Mesendoderm (in vitro differentiated cells): ENCODE data around the gene THOP1.

Source experiments
- DNase-seq: peaks from one replicate; pipeline ENCODE4 v3.0.0; 2013
- H2AK5ac ChIP-seq: 2 replicates; pipeline ENCODE4 v1.6.1; 2013; ENCODE audit warnings: low read length, inconsistent platforms
- H2BK120ac ChIP-seq: 2 replicates; pipeline ENCODE4 v1.6.1; 2013; ENCODE audit warnings: low read depth, mild to moderate bottlenecking, low read length, moderate library complexity, mixed read lengths
- H2BK15ac ChIP-seq: replicated peaks from 2 replicates; pipeline ENCODE4 v1.6.1; 2013; ENCODE audit warnings: low read depth, mild to moderate bottlenecking, moderate library complexity
- H2BK5ac ChIP-seq: 2 replicates; pipeline ENCODE4 v1.6.1; 2013; ENCODE audit warnings: low read length, inconsistent platforms
- H3K18ac ChIP-seq: 2 replicates; pipeline ENCODE4 v1.6.1; 2013; ENCODE audit warnings: mild to moderate bottlenecking, low read length, mixed read lengths
- H3K23ac ChIP-seq: one replicate; pipeline ENCODE4 v1.6.1; 2013; ENCODE audit warnings: low read length
- H3K27ac ChIP-seq: 2 replicates; pipeline ENCODE4 v1.5.1; 2013; ENCODE audit warnings: low read depth, mild to moderate bottlenecking, inconsistent platforms, low read length, moderate library complexity
- H3K27me3 ChIP-seq: 2 replicates; pipeline ENCODE4 v1.6.1; 2013; ENCODE audit warnings: low read length, control low read depth, mild to moderate bottlenecking, inconsistent platforms; ENCODE audit not compliant: insufficient read depth, poor library complexity
- H3K36me3 ChIP-seq: 2 replicates; pipeline ENCODE4 v1.6.1; 2013; ENCODE audit warnings: low read length, inconsistent platforms; ENCODE audit not compliant: control insufficient read depth, insufficient read depth
- H3K4ac ChIP-seq: one replicate; pipeline ENCODE4 v1.6.1; 2013; ENCODE audit warnings: low read depth, mild to moderate bottlenecking, low read length, moderate library complexity
- H3K4me1 ChIP-seq: 2 replicates; pipeline ENCODE4 v1.6.1; 2013; ENCODE audit warnings: low read depth, low read length, inconsistent platforms; ENCODE audit not compliant: control insufficient read depth
- H3K4me2 ChIP-seq: 2 replicates; pipeline ENCODE4 v1.6.1; 2013; ENCODE audit warnings: low read length
- H3K4me3 ChIP-seq: 2 replicates; pipeline ENCODE4 v1.5.1; 2013; ENCODE audit warnings: mild to moderate bottlenecking, low read length
- H3K56ac ChIP-seq: one replicate; pipeline ENCODE4 v1.6.1; 2013; ENCODE audit warnings: low read length
- H3K79me1 ChIP-seq: 2 replicates; pipeline ENCODE4 v1.6.1; 2013; ENCODE audit warnings: low read length, inconsistent platforms
- H3K79me2 ChIP-seq: 2 replicates; pipeline ENCODE4 v1.6.1; 2013; ENCODE audit warnings: mild to moderate bottlenecking, low read length; ENCODE audit not compliant: control insufficient read depth, insufficient read depth
- H3K9ac ChIP-seq: 2 replicates; pipeline ENCODE4 v1.6.1; 2013; ENCODE audit warnings: low read length, inconsistent platforms
- H4K5ac ChIP-seq: one replicate; pipeline ENCODE4 v1.6.1; 2013; ENCODE audit warnings: low read length
- H4K8ac ChIP-seq: one replicate; pipeline ENCODE4 v1.6.1; 2013; ENCODE audit warnings: low read depth, mild to moderate bottlenecking, control low read depth, low read length, moderate library complexity
- WGBS: extraction: QIAGEN DNeasy Blood & Tissue Kit; methylation state at CpG from one replicate; pipeline ENCODE4 v1.1.7; 2013; ENCODE audit warnings: low lambda C conversion rate, missing lambda C conversion rate; ENCODE audit not compliant: insufficient coverage; ENCODE audit errors: extremely low coverage; 5-methylcytosine and 5-hydroxymethylcytosine counted together

The THOP1 gene

DNA sequence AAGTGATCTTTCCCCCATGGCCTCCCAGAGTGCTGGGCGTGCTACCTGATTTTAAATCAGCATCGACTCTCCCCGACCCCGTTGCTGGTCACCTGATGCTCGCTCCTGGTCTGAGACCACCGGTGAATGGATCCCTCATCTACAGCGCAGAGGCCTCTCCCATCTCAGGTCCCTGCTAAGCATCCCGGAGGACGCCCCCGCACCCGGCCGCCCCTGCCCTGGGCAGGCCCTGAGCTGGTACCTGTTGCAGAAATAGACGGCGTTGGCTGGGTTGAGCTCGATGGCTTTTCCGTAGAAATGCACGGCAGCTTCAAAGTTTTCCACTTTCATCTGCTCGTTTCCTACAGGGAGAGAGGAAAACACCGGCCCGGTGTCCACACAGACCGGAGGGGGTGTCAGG, 20.4 kb upstream of the THOP1 start:
- Histone ChIP-seq H3K36me3 (peaks cover 6% of the 10 kb centered on the region), H3K27me3 (no peaks in the 10 kb centered on the region)
- WGBS = no CpG with 5 or more reads among the region's 21 CpGs

DNA sequence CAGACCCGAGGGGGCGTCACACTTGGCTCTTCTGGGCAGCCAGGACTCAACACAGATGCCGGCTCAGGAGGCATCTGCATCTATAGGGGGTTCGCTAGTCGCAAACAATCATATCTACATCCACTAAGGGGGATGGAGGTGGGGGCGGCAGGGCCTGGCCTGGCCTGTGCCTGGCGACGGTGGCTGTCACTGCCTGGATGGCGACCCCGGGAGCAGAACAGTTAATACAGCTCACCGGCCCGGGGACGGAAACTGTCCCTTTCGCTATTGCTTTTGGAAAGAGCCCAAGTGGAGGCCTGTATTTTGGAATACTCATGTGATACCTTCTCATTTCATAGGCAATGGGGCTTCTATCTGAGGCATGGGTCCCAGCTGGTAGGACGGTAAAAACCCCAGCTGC, 19.9 kb upstream of the THOP1 start:
- no peaks in the 10 kb centered on the region for H3K4me1 ChIP-seq
- H4K8ac ChIP-seq = no peak overlapping the region
- H2BK120ac ChIP-seq = no peak overlapping the region
- no peak overlapping the region for H3K27ac ChIP-seq
- peaks cover 6% of the 10 kb centered on the region for H3K36me3 ChIP-seq
- no peak overlapping the region for H2BK15ac ChIP-seq
- no peaks in the 10 kb centered on the region for H3K27me3 ChIP-seq
- no peak overlapping the region for H3K18ac ChIP-seq
- peaks cover 9% of the 10 kb centered on the region for H3K79me2 ChIP-seq
- H3K79me1 ChIP-seq = peaks cover 9% of the 10 kb centered on the region
- H3K23ac ChIP-seq = no peak overlapping the region
- H3K4ac ChIP-seq = no peak overlapping the region
- H3K9ac ChIP-seq = no peak overlapping the region
- no peak overlapping the region for H4K5ac ChIP-seq
- H2AK5ac ChIP-seq = no peak overlapping the region
- no peak overlapping the region for H3K4me3 ChIP-seq
- no peak overlapping the region for H3K56ac ChIP-seq
- WGBS = no CpG with 5 or more reads among the region's 15 CpGs
- H2BK5ac ChIP-seq = no peak overlapping the region
- H3K4me2 ChIP-seq = no peak overlapping the region
- DNase-seq = no peak

More for the DNA sequence above, 20.4 kb upstream of the THOP1 start:
- Histone ChIP-seq H2AK5ac (no peak overlapping the region), H3K27ac (no peak overlapping the region), H2BK5ac (no peak overlapping the region), H3K23ac (no peak overlapping the region), H3K4me1 (no peaks in the 10 kb centered on the region), H3K79me1 (peaks cover 8% of the 10 kb centered on the region), H2BK120ac (no peak overlapping the region), H4K8ac (no peak overlapping the region), H4K5ac (no peak overlapping the region), H3K79me2 (peaks cover 5% of the 10 kb centered on the region), H3K56ac (no peak overlapping the region), H3K9ac (no peak overlapping the region), H3K4ac (no peak overlapping the region), H3K18ac (no peak overlapping the region), H3K4me2 (no peak overlapping the region), H2BK15ac (no peak overlapping the region), H3K4me3 (no peak overlapping the region)
- no peak for DNase-seq

DNA sequence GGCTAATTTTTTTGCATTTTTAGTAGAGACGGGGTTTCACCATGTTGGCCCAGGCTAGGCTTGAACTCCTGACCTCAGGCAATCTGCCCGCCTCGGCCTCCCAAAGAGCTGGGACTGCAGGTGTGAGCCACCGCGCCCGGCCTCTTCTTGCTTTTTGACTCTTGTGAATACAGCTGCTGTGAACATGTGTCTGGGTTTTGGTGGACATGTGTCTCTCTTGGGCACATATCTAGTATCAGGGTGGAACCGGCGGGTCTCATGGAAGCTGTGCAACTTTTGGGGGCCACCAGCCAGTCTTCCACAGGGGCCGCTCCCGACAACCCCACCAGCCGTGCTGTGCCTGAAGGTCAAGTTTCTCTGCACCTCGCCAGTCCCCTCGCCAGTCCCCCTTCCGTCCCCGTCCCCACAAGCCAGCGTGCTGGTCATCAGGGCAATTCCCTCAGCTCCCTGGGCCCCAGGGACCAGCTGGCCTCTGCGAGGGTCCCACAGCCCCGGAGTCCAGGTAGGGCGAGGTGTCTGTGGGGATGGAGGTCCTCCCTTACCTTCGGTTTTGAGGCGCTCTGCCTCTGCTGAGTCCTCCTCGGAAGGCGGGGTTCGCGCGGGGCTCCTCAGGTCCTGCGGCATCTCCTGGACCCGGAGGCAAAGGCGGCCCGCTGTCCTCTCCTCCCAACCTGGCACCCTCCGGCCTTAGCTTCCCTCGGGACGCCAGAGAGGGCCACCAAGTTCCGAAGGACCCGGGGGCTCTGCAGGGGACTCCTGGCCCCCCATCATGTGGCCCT, 18.5 kb upstream of the THOP1 start:
- no peak overlapping the region for H2BK5ac ChIP-seq
- no peak overlapping the region for H3K4me2 ChIP-seq
- H3K27me3 ChIP-seq = no peaks in the 10 kb centered on the region
- H2BK120ac ChIP-seq = no peak overlapping the region
- H3K79me1 ChIP-seq = peaks cover 13% of the 10 kb centered on the region
- H2BK15ac ChIP-seq = no peak overlapping the region
- no peak overlapping the region for H3K9ac ChIP-seq
- H3K56ac ChIP-seq = no peak overlapping the region
- H4K8ac ChIP-seq = no peak overlapping the region
- WGBS = no CpG with 5 or more reads among the region's 35 CpGs
- H3K79me2 ChIP-seq = peaks cover 21% of the 10 kb centered on the region
- H4K5ac ChIP-seq = no peak overlapping the region
- no peak for DNase-seq
- no peak overlapping the region for H3K4me3 ChIP-seq
- H3K18ac ChIP-seq = no peak overlapping the region
- H3K23ac ChIP-seq = no peak overlapping the region
- H3K36me3 ChIP-seq = peaks cover 3% of the 10 kb centered on the region
- no peak overlapping the region for H3K4ac ChIP-seq
- no peaks in the 10 kb centered on the region for H3K4me1 ChIP-seq
- no peak overlapping the region for H3K27ac ChIP-seq
- no peak overlapping the region for H2AK5ac ChIP-seq

DNA sequence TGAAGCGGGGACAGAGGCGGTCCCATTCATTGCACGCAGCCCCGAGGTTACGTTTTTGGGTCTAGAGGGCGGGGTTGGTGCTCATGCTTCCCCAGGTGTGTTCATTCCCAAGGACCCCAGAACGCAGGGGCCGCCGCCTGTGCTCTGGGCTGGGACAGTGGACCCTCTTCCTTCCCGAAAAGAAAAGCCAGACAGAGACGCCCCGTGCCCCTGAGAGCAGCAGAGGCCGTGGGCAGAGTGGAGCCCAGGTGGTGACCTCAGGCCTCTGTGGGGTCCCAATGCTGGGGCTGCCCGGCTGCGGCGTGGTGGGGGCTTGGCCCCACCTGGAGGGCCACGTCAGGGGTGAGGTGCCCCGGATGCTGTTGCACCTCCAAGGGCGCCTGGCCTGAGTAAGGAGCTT, 17.6 kb upstream of the THOP1 start:
- Histone ChIP-seq H3K27ac (no peak overlapping the region), H3K4me3 (no peak overlapping the region), H3K36me3 (peaks cover 1% of the 10 kb centered on the region), H3K4me2 (no peak overlapping the region), H4K8ac (no peak overlapping the region), H3K9ac (no peak overlapping the region), H2BK120ac (no peak overlapping the region), H3K79me1 (peaks cover 15% of the 10 kb centered on the region), H3K4ac (no peak overlapping the region), H3K18ac (no peak overlapping the region), H3K4me1 (no peaks in the 10 kb centered on the region), H3K79me2 (peaks cover 30% of the 10 kb centered on the region), H2BK15ac (no peak overlapping the region), H4K5ac (no peak overlapping the region), H2BK5ac (no peak overlapping the region), H3K27me3 (no peaks in the 10 kb centered on the region), H3K23ac (no peak overlapping the region), H2AK5ac (no peak overlapping the region), H3K56ac (no peak overlapping the region)
- DNase-seq = no peak
- WGBS = no CpG with 5 or more reads among the region's 19 CpGs

DNA sequence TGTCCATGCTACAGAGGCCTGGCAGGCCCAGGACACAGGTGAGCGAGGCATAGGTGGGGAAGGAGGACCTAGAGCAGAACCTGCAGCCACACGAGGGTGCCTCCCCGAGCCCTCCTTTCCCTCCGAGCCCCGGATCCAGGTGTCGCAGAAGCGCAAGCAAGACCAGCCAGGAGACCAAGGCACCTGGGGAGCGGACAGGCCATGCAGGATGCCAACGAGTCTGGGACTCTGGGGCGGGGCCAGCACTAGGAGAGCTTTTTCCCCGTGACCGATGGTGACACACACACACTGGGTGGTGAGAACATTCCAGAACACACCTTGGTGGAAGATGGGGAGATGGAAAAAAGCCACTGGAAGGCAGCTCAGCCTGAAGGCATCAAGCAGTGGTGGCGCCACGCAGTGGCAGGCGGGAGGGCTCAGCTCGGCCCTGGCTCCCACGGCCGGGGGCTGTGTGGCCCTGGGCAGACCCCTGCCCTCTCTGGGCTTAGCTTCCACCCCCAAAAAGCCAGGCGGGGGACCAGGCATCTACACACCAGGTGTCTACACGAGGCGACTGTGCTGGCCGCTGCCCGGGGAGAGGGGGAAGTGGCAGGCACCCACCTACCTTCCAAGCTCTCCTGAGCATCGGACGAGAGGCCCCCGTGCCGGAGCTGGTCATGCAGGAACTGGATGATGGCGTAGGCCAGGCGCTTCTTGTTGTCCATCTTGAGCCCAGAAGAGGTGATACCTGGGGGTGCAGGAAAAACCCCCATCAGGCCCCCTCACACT, 16.8 kb upstream of the THOP1 start:
- Histone ChIP-seq H4K8ac (no peak overlapping the region), H3K23ac (no peak overlapping the region), H2BK5ac (no peak overlapping the region), H3K4me3 (no peak overlapping the region), H4K5ac (no peak overlapping the region), H3K18ac (no peak overlapping the region), H3K36me3 (peaks cover under 1% of the 10 kb centered on the region), H3K9ac (no peak overlapping the region), H3K79me1 (peaks cover 15% of the 10 kb centered on the region), H2BK120ac (no peak overlapping the region), H3K56ac (no peak overlapping the region), H3K79me2 (peaks cover 31% of the 10 kb centered on the region), H3K4me2 (no peak overlapping the region), H2AK5ac (no peak overlapping the region), H3K27ac (no peak overlapping the region), H2BK15ac (no peak overlapping the region), H3K4ac (no peak overlapping the region), H3K27me3 (no peaks in the 10 kb centered on the region), H3K4me1 (no peaks in the 10 kb centered on the region)
- WGBS = no CpG with 5 or more reads among the region's 29 CpGs
- DNase-seq = no peak
